Sigmoid colon (tissue), 7 donors: Measurements from ENCODE around the gene MRPS18B. TPM values are rescaled to one million over a fixed set of nuclear protein-coding genes. Genes with fewer than 3 reads are reported as not detected.

Experiments
- DNase-seq: peaks from one replicate; pipeline ENCODE4 v3.0.0-alpha.2; 2019
- H3K27ac ChIP-seq, 4 donors: fragments of 200-600 bp; sonication (generic); one replicate each; pipeline ENCODE4 v1.5.1; 2016 to 2019; ENCODE audit warnings: mild to moderate bottlenecking in 1 of 4
- H3K27me3 ChIP-seq, 3 donors: fragments of 200-600 bp; sonication (generic); one replicate each; pipeline ENCODE4 v1.5.1; 2019; ENCODE audit warnings: mild to moderate bottlenecking in 1 of 3
- H3K36me3 ChIP-seq, 4 donors: fragments of 200-600 bp; sonication (generic); one replicate each; pipeline ENCODE4 v1.5.1; 2016 to 2019
- H3K4me1 ChIP-seq, 4 donors: fragments of 200-600 bp; sonication (generic); one replicate each; pipeline ENCODE4 v1.5.1; 2017 to 2019
- H3K4me3 ChIP-seq, 4 donors: fragments of 200-600 bp; sonication (generic); one replicate each; pipeline ENCODE4 v1.5.1; 2017 to 2019; ENCODE audit warnings: mild to moderate bottlenecking in 2 of 4, moderate library complexity in 1 of 4
- H3K9me3 ChIP-seq, 4 donors: fragments of 200-600 bp in 3 of 4; sonication (generic) in 3 of 4; one replicate each; pipeline versions ENCODE4 v1.5.1 to v1.6.1; 2013 to 2019
- EP300 ChIP-seq, 4 donors: sonication (generic); formaldehyde crosslinking; IDR thresholded peaks; one replicate each; pipeline ENCODE4 v1.6.1; 2017; ENCODE audit warnings: antibody characterized with exemption in 4 of 4
- POLR2A ChIP-seq, 2 donors: fragments of 450-650 bp; IDR thresholded peaks; one replicate each; pipeline ENCODE4 v1.6.1; 2016; ENCODE audit warnings: antibody characterized with exemption in 2 of 2, mild to moderate bottlenecking in 2 of 2, moderate library complexity in 2 of 2
- POLR2AphosphoS5 ChIP-seq, 4 donors: sonication (generic); formaldehyde crosslinking; IDR thresholded peaks; one replicate each; pipeline ENCODE4 v1.6.1; 2017; ENCODE audit warnings: antibody characterized with exemption in 4 of 4
- WGBS, 2 donors: extraction: QIAGEN DNeasy Blood & Tissue Kit; methylation state at CpG; one replicate each; pipeline ENCODE4 v1.1.7; 2013; 5-methylcytosine and 5-hydroxymethylcytosine counted together
- intact Hi-C: fragments of 100-400 bp; cut with DNase I; formaldehyde crosslinking; loops from one replicate; pipeline ENCODE4 v1.15.1; 2023
- polyA plus RNA-seq, 3 donors: library from polyadenylated mRNA; stranded (reverse); fragments of 200-250 nt; gene quantifications; one replicate each; pipeline ENCODE4 v1.2.3, GENCODE V29; 2013
- total RNA-seq, 4 donors: library from RNA; depleted of rRNA; stranded (reverse); fragments of >200 nt; gene quantifications; one replicate each; pipeline ENCODE4 v1.1.0, GENCODE V29; 2016
- TF ChIP-seq, protein P1 (sequence below), 4 experiments: fragments of 450-650 bp in 3 of 4; fragments of 200-600 bp in 1 of 4; IDR thresholded peaks; one replicate each; pipeline ENCODE4 v1.5.1; 2016 to 2019; ENCODE audit warnings: antibody characterized with exemption in 4 of 4, mild to moderate bottlenecking in 3 of 4, moderate library complexity in 2 of 4
- donor health status: healthy with polysubstance abuse.
- donor health status: Bipolar disorder and iron deficiency.
- donor health status: healthy.

Gene MRPS18B
- total and polyA plus RNA-seq, 7 donors: 36.3 to 81.2 (median 58.9) TPM

- 2 to 10% methylated on average over 8 of the region's 8 CpGs for WGBS, 2 donors
- Histone ChIP-seq H3K27me3 (no peaks in the 10 kb centered on the region), H3K27ac (peak overlapping the region; percentile 87 to 98 (median 92)), H3K4me1 (peaks cover 0 to 27% (median 25%) of the 10 kb centered on the region in 4 donors), H3K4me3 (peak overlapping the region; percentile 51 to 79 (median 59)), H3K36me3 (peaks cover 15 to 49% (median 32%) of the 10 kb centered on the region in 4 donors), H3K9me3 (no peaks in the 10 kb centered on the region)
- no peak for TF ChIP-seq POLR2AphosphoS5 (IDR thresholded peaks at IDR 0.05)
- intact Hi-C loops: loop anchor here (2.0 to 10.0 kb wide), 3 partner anchors 54 to 1206 kb away; partner anchors contain the start of genes DHX16, FLOT1, HSPA1B and IER3
- DNase-seq: peak; percentile 52
Observed at GRCh38 chr6:30618270-30618797, 694 bp downstream of the MRPS18B start.

DNA sequence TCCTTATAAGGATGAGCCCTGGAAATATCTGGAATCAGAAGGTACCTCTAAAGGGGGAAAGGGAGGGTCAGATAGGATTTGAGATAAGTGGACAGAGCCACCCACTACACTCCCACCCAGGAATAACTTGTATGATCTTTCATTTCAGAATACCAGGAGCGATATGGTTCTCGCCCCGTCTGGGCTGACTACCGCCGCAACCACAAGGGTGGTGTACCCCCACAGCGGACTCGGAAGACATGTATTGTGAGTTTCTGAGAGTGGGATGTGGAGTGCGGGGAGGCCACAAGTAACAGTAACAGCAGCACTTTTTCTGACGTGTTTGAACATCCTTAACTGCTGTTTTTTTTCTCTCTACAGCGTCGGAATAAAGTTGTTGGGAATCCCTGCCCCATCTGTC is 1.9 kb downstream of the MRPS18B start:
- H3K27me3 ChIP-seq: no peaks in the 10 kb centered on the region
- no peaks in the 10 kb centered on the region for H3K9me3 ChIP-seq
- TF ChIP-seq EP300 (IDR thresholded peaks at IDR 0.05): no peak
- TF ChIP-seq POLR2A (IDR thresholded peaks at IDR 0.05): no peak
- TF ChIP-seq, protein P1, sequence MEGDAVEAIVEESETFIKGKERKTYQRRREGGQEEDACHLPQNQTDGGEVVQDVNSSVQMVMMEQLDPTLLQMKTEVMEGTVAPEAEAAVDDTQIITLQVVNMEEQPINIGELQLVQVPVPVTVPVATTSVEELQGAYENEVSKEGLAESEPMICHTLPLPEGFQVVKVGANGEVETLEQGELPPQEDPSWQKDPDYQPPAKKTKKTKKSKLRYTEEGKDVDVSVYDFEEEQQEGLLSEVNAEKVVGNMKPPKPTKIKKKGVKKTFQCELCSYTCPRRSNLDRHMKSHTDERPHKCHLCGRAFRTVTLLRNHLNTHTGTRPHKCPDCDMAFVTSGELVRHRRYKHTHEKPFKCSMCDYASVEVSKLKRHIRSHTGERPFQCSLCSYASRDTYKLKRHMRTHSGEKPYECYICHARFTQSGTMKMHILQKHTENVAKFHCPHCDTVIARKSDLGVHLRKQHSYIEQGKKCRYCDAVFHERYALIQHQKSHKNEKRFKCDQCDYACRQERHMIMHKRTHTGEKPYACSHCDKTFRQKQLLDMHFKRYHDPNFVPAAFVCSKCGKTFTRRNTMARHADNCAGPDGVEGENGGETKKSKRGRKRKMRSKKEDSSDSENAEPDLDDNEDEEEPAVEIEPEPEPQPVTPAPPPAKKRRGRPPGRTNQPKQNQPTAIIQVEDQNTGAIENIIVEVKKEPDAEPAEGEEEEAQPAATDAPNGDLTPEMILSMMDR (IDR thresholded peaks at IDR 0.05): no peak
- no peak for TF ChIP-seq POLR2AphosphoS5 (IDR thresholded peaks at IDR 0.05)
- H3K27ac ChIP-seq: peak overlapping the region in 2 of 4 donors; percentile 87 to 98
- no peak overlapping the region for H3K4me3 ChIP-seq
- intact Hi-C loops: loop anchor here (2.0 to 10.0 kb wide), 3 partner anchors 53 to 1205 kb away; partner anchors contain the start of genes DHX16, FLOT1, HSPA1B and IER3
- no peak for DNase-seq
- peaks cover 0 to 15% (median 14%) of the 10 kb centered on the region in 4 donors for H3K4me1 ChIP-seq
- peaks cover 15 to 61% (median 42%) of the 10 kb centered on the region in 4 donors for H3K36me3 ChIP-seq
- 94 to 97% methylated on average over 11 of the region's 11 CpGs for whole genome bisulfite sequencing, 2 donors

DNA sequence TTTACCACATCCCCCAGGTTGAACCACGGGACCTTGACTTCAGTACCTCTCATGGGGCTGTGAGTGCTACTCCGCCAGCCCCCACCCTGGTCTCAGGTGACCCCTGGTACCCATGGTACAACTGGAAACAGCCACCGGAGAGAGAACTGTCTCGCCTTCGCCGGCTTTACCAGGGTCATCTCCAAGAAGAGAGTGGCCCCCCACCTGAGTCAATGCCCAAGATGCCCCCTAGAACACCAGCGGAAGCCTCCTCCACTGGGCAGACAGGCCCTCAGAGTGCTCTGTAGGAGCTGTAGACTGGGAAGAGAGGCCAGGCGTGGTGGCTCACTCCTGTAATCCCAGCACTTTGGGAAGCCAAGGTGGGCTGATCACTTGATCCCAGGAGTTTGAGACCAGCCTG is 7.9 kb downstream of the MRPS18B start:
- WGBS, 2 donors: 98% methylated on average over 8 of the region's 8 CpGs
- DNase-seq: no peak
- intact Hi-C loops: no loop called here

DNA sequence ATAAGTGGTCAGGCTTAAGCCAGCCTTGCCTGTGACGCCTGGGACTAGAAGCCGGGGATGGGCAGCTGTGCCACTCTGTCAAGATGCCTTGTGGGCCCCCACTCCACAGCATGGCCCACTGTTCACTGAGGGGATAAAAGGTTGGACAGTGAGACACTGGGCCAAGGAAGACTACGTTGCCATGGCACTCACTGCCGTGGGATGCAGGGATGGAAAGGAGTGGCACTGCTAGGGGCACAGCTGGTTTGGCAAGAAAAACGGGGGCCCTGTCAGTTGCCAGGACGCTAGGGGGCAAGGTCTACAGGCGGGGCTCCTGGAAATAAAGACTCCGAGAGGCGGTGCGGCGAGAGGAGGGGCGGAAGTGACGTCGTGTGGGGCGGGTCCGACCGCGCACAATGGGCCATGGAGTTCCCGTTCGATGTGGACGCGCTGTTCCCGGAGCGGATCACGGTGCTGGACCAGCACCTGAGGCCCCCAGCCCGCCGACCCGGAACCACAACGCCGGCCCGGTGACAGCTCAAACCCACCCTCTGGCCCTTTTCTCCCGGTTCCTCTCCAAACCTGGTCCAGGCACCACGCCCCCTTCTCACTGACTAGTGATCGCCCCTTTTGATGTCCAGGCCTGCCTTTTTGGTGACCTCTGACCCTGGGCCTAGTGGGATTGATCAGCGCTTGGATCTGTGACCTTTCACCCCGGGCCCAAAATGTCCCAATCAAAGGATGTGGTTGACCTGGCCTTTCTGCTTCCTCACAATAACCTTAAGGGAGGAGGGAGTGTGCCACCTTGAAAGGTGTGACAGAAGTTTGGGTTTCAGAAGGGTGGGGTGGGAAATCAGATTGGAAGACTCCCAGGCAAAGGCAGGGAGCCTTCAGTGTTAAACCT is 9.1 kb downstream of the MRPS18B start, which contains the start of gene ATAT1:
Gene ATAT1 (plus strand): TSS at position 391 of the 883 bp plus-strand sequence.
- Histone ChIP-seq H3K9me3 (no peaks in the 10 kb centered on the region), H3K27me3 (no peaks in the 10 kb centered on the region), H3K4me3 (peak within 1 kb of the TSS; percentile 18 to 64 (median 55)), H3K4me1 (peaks cover 0 to 16% (median 15%) of the 10 kb centered on the region in 4 donors), H3K36me3 (peaks cover 4 to 69% (median 31%) of the 10 kb centered on the region in 4 donors), H3K27ac (peak within 1 kb of the TSS; percentile 89 to 90 (median 90))
- 1 to 3% methylated on average over 36 of the region's 36 CpGs for WGBS, 2 donors
- peak; percentile 96 for DNase-seq
- TF ChIP-seq POLR2A (IDR thresholded peaks at IDR 0.05) (peak; percentile 23 to 40), POLR2AphosphoS5 (IDR thresholded peaks at IDR 0.05) (peak; percentile 33 to 79 (median 72)), EP300 (IDR thresholded peaks at IDR 0.05) (peak in 1 of 4 donors; percentile 48)
- TF ChIP-seq, protein P1 (IDR thresholded peaks at IDR 0.05): peak in 2 of 4 experiments; percentile 15 to 41
- intact Hi-C loops: no loop called here

More for the DNA sequence above, 7.9 kb downstream of the MRPS18B start:
- Histone ChIP-seq H3K27me3 (no peaks in the 10 kb centered on the region), H3K4me1 (peaks cover 0 to 16% (median 15%) of the 10 kb centered on the region in 4 donors), H3K36me3 (peaks cover 4 to 81% (median 41%) of the 10 kb centered on the region in 4 donors), H3K27ac (peak overlapping the region in 2 of 4 donors; percentile 89 to 90), H3K9me3 (no peaks in the 10 kb centered on the region), H3K4me3 (no peak overlapping the region)
- TF ChIP-seq POLR2A (IDR thresholded peaks at IDR 0.05): no peak
- TF ChIP-seq, protein P1 (IDR thresholded peaks at IDR 0.05): no peak
- no peak for TF ChIP-seq POLR2AphosphoS5 (IDR thresholded peaks at IDR 0.05)
- no peak for TF ChIP-seq EP300 (IDR thresholded peaks at IDR 0.05)

DNA sequence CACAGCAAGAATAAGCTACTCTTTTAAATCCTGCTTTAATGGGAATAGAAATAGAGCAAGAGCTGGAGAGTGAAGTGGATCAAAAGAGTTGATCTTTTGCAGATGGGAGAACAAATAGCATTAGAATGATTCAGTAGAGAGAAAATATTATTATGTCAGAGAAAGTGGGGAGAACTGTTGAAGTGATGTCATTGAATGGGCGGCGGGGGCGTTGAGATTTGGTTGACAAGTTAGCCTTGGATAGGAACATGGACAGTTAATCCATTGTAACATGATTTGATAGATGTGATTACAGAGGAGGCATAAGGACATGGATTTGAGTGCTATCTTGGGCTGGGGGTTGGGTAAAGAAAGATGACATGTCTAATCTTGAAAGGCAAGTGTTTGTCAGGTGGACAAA is 18.2 kb downstream of the MRPS18B start:
- no peak for DNase-seq
- no peaks in the 10 kb centered on the region for H3K27me3 ChIP-seq
- intact Hi-C loops: no loop called here
- H3K36me3 ChIP-seq: peaks cover 0 to 40% (median 4%) of the 10 kb centered on the region in 4 donors
- no peak for TF ChIP-seq EP300 (IDR thresholded peaks at IDR 0.05)
- no peak for TF ChIP-seq POLR2A (IDR thresholded peaks at IDR 0.05)
- TF ChIP-seq POLR2AphosphoS5 (IDR thresholded peaks at IDR 0.05): no peak
- TF ChIP-seq, protein P1 (IDR thresholded peaks at IDR 0.05): no peak
- 97 to 98% methylated on average over 3 of the region's 3 CpGs for WGBS, 2 donors
- H3K27ac ChIP-seq: no peak overlapping the region
- no peak overlapping the region for H3K4me3 ChIP-seq
- no peaks in the 10 kb centered on the region for H3K4me1 ChIP-seq
- no peaks in the 10 kb centered on the region for H3K9me3 ChIP-seq
